ENCODE data around the gene IL36RN.

The IL36RN gene

DNA sequence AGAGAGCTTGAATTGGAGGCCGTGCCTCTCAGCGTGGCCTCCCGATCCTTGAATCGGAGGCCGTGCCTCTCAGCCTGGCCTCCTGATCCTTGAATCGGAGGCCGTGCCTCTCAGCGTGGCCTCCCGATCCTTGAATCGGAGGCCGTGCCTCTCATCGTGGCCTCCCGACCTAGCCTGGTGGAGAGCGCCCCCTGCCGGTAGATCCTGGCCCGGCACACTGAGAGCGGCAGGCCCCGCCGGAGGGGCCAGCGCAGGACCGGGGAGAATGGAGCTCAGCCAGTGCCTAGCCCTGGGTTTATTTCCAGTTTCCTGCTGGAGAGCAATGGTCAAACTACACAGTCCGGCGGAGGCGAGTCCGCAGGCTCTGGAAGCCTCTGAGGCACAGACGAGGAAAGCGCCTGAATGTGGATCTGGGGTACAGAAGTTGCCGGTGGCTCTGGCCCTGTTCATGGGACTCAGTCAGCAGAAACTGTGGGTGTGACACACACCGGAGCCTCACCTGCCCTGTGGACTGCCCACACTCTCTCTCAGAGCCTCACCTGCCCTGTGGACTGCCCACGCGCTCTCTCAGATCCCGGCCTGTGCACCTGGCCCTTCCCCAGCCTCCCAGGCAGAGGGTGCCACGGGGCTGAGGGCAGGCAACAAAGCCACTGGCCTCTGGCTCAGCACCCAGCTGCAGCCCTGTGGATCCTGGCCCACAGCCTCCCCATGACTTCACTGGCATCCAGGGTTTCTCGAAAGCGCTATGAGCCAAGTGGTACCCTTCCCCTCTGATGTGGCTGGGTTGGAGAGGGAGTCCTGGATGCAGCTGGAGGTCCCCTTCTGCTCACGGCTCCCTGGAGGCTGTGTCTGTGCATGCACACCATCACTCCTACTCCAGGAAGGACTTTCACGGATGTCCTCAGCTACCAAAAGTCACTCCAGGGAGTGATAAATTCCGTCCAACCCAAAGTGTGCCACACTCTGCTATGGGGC is 7.8 kb upstream of the IL36RN start:
- no peak for DNase-seq

DNA sequence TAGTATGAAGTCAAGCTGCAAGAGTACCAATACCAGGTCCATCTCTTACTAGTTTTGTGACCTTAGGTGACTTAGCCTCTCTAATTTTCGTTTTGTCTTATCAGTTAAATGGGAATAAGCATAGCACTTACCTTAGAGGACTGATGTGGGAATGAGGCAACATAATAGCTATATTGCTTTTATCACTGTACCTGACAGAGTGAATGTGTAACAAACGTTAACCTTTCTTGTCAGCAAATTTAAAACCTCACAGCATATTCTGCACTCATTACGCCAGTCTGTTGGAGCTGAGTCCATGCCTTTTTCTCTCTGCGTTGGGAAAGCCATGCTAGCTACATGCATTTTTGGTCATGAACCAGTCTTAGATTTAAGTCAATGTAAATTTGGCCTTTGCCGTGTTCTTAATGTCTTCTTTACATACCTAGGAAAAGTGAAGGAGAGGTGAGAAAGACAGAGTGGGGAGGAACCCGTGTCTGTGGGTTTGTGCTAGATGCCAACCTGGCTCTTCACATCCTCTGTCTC is 6.5 kb upstream of the IL36RN start, which contains the start of gene IL36B:
Gene IL36B (minus strand): TSS at position 472 of the 522 bp plus-strand sequence.
- DNase-seq, result no peak

DNA sequence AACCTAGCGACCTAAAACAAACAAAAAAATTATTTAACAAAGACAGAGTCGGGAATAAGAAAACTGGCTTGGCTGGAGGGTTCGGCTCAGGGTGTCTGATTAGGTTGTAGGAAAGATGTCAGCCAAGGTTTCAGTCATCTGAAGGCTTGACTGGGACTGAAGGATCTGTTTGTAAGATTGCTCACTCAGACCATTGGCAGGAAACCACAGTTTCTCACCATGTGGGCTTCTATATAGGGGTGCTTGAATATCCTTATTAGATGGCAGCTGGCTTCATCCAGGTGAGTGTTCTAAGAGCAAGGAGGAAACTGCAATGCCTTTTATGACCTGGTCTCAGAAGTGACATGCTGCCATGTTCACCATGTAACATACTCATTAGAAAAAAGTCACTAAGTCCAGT is 5.3 kb upstream of the IL36RN start:
- no peak for DNase-seq

DNA sequence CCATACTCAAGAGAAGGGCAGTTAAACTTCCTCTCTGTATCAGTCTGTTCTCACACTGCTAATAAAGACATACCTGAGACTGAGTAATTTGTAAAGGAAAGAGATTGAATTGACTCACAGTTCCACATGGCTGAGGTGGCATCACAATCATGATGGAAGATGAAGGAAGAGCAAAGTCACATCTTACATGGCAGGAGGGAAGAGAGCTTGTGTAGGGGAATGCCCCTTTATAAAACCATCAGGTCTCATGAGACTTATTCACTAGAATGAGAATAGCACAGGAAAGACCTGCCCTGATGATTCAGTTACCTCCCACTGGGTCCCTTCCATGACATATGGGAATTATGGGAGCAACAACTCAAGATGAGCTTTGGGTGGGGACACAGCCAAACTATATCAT is 4.9 kb upstream of the IL36RN start:
- DNase-seq, result no peak

DNA sequence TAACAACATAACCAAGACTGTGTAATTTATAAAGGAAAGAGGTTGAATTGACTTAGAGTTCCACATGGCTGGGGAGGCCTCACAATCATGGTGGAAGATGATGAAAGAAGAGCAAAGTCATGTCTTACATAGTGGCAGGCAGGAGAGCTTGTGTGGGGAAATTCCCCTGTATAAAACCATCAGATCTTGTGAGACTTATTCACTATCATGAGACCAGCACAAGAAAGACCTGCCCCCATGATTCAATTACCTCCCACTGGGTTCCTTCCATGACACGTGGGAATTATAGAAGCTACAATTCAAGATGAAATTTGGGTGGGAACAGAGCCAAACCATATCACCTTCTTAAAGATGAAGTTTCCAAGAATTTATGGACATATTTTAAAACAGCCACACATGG is 2.5 kb upstream of the IL36RN start:
- DNase-seq, result no peak

DNA sequence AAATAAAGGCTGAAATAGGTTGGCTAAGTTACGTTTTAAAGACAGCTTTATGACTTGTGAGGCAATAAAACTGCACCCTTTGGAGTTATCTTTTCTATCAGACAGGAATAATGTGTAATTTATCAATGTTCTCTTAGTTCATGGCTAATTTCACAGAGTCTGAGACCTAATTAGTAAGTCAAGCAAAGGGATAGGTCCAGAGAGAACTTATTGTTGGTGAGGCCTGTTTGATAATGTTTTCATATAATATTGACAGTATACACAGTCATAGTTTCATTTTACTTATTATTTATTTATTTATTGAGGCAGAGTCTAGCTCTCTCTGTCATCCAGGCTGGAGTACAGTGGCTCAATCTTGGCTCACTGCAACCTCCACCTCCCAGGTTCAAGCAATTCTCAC is 1.9 kb upstream of the IL36RN start:
- DNase-seq, result no peak

DNA sequence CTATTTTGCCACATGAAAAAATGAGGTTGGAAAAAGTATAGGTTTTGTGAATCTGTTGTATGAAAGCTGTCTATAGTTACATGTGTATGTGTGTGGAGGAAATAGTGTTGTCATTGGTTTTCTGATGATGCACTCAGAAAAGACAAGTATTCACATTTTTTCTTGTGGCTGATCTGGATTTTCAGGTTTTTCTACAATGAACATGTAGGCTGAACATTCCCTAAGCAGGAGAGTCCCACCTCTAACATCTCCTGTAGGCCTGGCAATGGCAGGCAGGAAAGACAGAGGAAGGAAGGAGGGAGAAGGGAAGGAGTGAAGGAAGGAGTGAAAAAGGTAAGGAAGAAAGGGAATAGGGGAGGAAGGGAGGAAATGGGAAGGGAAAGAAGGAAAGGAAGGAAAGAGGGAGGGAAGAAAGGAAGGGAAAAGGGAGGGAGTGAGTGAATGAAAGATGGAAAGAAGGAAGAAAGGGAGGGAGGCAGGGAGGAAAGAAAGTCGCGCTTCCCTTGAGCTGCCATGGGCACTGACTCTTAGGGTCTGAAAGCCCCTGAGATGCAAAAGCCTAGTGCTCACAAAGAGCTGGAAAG is 495 bp upstream of the IL36RN start:
- no peak for DNase-seq

DNA sequence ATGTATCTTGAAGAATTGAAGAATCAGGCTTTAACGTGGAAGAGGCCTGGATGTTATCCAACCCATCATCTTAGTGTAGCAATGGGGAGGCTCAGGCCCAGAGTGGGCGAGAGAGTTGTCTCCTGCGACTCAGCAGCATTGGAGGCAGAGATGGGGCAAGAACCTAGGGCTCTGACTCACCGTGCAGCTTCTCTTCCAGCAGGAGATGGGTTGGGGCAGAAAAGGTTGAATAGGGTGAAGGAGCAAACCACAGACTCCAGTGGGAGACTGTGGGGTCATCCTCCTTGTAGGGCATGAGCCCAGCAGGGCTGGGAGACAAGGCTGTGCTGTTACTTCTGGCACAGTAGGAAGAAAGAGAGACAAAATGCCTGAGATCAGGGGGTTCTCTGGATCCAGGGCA is 1.4 kb downstream of the IL36RN start:
- DNase-seq, result no peak

DNA sequence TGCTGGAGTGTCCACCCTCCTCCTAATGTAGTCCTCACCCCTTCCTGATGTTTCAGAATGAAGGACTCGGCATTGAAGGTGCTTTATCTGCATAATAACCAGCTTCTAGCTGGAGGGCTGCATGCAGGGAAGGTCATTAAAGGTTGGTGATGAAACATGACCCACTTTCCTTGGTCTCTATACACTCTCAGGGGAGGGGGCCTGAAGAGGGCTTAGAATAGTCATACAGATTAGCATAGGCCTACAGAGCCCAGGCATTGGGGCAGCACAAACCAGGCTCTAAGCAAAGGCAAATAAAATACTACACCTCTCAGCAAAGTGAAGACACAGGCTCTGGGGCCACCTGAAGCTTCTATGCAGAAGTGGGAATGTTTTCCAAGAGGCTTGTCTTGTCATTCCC is 1.8 kb downstream of the IL36RN start:
- no peak for DNase-seq

DNA sequence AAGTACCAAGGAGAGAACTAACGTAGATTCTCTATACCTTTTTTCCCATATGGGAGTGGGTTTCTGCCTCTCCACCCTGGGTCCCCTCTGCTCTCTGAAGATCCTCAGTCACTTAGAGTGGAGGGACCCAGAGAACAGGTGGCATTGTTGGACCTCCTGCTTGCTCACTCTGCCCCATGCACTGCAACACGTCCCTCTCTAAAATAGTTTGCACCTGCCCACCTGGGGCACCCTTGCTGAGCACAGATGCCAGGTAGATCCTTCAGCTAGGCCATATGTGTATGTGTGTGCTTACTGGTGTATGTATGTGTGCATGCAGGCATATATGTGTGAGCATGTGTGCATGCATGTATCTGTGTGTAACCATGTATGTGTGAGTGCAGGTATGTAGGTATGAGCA is 2.2 kb downstream of the IL36RN start:
- DNase-seq, result no peak

DNA sequence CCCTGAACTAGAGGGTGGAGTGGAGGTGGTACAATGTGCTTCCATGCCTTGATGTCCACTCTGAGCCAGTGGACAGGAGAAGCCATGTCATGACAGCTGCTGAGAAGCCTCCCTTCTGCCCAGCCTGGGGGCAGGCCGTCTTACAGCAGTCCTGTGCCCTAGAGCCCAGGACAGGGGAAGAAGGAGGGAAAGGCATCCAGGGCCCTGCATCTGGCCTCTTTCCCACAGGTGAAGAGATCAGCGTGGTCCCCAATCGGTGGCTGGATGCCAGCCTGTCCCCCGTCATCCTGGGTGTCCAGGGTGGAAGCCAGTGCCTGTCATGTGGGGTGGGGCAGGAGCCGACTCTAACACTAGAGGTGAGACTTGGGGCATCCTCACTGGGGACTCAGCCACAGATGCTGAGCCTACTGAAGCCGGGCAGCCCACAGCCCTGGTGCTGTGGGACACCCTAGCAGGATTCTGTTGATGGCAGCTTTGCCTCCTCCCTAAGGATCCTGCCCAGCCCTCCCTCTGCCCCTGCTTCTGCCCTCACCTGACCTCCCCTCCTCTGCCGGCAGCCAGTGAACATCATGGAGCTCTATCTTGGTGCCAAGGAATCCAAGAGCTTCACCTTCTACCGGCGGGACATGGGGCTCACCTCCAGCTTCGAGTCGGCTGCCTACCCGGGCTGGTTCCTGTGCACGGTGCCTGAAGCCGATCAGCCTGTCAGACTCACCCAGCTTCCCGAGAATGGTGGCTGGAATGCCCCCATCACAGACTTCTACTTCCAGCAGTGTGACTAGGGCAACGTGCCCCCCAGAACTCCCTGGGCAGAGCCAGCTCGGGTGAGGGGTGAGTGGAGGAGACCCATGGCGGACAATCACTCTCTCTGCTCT is 3.1 kb downstream of the IL36RN start:
- no peak for DNase-seq

DNA sequence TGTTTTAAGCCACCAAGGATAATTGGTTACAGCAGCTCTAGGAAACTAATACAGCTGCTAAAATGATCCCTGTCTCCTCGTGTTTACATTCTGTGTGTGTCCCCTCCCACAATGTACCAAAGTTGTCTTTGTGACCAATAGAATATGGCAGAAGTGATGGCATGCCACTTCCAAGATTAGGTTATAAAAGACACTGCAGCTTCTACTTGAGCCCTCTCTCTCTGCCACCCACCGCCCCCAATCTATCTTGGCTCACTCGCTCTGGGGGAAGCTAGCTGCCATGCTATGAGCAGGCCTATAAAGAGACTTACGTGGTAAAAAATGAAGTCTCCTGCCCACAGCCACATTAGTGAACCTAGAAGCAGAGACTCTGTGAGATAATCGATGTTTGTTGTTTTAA is 5.3 kb downstream of the IL36RN start:
- no peak for DNase-seq

DNA sequence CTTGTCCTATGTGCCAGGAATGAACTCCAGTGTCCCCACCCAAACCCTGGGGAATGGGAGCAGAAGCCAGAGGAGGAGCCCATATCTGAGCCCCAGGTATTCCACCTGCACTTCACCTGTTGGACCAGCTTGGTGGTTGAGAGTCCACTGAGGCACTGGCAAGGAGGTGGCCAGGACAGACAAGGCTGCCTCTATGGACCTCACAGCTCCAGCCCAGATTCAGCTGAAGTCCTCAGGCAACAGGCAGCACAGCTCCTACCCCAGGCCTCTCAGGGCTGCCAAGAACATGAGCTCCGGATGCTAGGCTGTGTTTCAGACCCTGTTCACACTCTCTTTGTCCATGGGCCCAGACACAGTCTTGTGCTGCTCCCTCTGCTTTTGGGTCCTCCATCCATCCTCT is 5.9 kb downstream of the IL36RN start:
- no peak for DNase-seq

DNA sequence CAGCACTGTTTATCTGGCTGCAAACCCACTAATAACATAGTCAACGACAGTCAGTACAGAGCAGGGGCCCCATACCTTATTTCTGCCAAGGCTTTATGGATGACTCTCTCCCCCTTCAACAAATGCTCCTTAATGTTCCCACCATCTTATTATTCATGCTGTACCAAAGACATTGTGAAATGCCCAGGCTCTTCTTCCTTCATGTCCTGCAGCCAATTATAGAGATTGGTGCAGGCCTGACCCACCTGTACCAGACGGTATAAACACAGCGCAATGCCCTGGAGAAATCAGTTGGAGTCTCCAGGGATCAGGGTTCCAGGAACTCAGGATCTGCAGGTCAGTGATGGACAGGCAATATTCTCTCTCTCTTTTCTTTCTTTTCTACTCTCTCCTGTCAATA is 8.7 kb downstream of the IL36RN start, which contains the start of gene IL1F10:
Gene IL1F10 (plus strand): TSS at position 290 of the 400 bp plus-strand sequence. CDS start 4,769 bp downstream, outside the sequence.
- DNase-seq, result no peak

DNA sequence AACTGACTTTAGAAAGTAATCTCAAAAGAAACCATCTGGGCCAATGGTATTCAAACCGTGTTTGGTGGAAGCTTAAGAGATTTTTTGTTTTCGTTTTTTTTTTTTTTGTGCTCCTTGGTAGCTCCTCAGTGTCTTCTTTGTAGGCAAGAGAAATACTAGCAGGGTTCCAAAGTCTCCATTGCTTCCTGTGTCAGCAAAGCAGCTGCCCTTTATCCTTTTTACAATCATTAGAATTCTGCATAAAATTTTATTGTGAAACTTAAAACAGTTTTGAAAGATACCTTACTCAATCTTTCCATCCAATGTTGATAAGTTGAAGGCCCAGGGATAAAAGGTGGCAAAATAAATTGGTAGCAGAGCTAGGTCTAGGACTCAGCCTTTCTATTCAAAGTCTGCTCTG is 9.3 kb downstream of the IL36RN start:
- no peak for DNase-seq

DNA sequence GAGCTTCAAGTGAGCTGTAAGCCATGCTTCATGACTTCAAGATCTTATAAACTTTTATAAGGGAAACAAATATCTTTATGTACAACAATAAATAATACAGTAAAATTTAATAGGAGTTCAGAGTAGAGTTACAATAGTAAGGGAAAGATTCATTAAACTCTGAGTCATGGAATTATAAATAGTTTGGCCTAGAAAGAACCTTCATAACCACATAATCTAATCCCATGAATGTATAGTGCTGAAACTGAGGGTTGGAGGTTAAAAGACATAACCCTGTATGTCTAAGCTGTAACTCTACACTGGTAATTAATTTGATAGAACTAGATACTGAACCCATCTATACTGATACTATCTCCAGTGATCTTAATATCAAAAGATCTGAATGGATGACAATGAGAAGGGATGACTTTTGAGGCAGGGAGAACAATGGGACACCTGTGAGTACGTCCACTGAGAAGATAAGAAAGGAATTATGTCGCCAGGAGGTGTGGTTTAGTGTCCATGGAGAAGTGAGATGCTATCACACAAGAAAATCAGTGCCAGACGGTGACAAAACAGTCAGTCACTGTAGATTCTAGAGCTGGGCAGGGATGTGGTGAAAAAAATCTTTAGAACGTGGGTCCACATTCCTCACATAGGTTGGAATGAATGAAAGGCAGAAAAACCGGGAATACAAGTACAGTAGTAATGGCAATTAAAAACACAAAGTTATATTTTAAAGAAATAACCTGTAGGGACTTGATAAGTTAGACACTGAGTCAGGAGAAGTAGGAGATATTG is 9.9 kb downstream of the IL36RN start:
- peak; percentile 61 for DNase-seq

DNA sequence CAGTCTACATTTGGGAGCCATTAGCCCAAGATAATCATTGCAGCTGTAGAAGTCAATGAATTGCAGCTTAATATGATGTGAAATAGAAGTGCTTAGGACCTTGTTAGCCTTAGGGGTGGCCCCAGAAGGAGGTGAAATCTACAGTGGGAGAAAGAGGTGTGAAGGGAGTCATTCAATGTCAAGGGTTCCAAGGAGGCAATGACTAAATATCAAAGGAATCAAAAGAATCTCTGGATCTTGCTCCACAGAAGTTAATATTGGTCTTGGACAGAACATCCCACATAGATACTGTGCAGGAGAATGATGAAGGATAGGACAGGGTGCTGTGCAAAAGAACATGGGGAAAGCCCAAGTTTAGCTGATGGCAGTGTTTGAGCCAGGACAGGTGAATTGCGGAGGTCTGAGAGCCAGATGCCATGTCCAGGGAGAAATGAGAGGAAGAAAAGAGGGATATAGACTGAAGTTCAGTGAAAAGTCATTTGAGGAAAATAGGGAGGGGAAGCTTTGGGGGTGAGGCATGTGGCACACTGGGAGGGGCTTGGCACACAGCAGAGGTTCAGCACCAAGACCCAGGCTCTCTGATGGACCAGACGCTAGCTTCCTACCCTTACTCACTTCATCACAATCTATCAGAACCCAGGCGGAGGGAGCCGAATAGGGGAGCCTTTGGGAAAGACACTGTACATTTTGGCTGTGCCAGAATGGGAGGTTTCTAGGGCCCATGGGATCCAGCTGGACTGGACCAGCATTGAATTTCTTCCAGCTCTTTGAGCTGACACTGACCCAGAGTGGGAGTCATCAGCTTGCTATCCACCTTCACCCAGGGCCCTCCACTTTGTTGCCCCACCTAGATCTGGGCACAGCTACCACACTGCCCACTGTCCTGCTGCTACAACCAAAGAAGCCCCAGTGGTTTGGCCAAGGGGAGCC is 10.9 kb downstream of the IL36RN start:
- DNase-seq, result peak; percentile 44

DNA sequence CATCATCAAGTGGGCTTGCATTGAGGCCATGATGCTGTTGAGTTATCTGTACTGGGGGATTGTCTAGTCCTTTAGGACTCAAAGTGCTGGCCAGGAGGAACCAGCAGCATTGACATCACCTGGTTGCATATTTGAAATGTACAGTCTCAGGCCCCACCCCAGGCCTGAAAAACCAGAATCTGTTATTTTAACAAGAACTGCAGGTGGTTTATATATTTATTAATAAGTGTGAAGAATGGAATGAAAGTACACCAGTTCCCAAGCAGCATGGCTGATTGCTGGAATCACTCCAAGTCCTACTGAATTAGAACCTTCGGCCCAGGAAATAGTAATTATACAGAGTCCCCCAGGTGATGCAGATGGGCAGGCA is 11.6 kb downstream of the IL36RN start:
- no peak for DNase-seq

DNA sequence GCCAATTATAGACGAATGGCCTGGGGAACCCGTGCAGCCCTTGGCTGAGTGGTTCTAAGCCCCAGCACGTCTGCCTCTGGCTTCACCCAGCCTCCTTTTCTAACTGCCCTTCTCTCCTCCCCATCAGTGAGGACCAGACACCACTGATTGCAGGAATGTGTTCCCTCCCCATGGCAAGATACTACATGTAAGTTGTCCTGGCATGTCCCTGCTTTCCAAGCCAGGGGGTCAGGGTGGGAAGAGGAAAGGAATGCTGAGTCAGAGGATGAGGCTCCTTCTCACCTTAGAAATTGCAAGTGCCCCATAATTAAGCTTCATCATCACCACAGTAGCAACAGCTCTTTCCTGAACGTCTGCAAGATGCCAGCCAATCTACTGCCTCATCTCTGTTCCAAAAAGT is 13.6 kb downstream of the IL36RN start:
- no peak for DNase-seq

DNA sequence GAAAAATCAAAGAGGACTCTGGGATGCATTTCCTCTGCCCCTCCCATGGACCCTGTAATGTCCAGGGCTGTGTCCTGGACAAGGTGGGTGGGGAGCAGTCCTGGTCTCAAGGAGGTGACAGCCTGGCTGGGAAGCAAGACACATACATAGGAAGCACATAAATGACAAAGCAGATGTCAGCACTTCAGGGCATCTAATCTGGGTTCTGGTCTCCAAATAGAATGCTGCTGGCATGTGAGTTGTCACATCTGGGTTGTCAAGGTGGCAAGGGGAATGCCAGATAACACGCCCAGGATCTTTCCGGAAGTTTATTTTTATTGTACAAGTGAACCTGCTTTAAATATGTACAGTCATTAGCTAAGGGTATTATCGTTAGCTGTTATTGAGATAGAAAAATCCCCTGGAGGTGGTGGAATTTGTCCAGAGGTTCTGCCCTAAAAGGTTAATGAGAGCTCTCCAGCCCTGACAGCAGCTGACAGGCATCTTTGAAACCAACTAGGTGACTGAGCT is 14.4 kb downstream of the IL36RN start:
- DNase-seq, result no peak

DNA sequence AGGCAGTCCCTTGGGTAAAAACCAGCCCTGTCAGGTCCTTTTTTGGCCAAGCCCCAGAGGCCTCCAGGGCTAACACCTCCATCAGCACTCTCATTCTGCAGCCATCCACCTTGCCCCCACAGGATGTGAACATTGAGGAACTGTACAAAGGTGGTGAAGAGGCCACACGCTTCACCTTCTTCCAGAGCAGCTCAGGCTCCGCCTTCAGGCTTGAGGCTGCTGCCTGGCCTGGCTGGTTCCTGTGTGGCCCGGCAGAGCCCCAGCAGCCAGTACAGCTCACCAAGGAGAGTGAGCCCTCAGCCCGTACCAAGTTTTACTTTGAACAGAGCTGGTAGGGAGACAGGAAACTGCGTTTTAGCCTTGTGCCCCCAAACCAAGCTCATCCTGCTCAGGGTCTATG is 16.0 kb downstream of the IL36RN start:
- no peak for DNase-seq

Measured in fibroblast of skin of back (primary cell).